Umbilical cord (tissue), 2 donors: ENCODE results near the gene DPEP2NB. TPM values are rescaled to one million over a fixed set of nuclear protein-coding genes. Genes with fewer than 3 reads are reported as not detected.
"Not testable (repeated sequence)": the region's sequence is repeated elsewhere in the genome, so short reads cannot be mapped to it uniquely, and the experiment has no call there.

Experiments
- DNase-seq: peaks from one replicate; pipeline ENCODE4 v3.0.0-alpha.2; 2015; ENCODE audit warnings: low spot score
- total RNA-seq: library from RNA; depleted of rRNA; stranded (reverse); fragments of >200 nt; gene quantifications from one replicate; pipeline ENCODE4 v1.2.3, GENCODE V29; 2014; ENCODE audit warnings: low replicate concordance; ENCODE audit not compliant: insufficient read depth

DPEP2NB gene
- total RNA-seq, 1 donor from 2014 or later, result not detected

DNA sequence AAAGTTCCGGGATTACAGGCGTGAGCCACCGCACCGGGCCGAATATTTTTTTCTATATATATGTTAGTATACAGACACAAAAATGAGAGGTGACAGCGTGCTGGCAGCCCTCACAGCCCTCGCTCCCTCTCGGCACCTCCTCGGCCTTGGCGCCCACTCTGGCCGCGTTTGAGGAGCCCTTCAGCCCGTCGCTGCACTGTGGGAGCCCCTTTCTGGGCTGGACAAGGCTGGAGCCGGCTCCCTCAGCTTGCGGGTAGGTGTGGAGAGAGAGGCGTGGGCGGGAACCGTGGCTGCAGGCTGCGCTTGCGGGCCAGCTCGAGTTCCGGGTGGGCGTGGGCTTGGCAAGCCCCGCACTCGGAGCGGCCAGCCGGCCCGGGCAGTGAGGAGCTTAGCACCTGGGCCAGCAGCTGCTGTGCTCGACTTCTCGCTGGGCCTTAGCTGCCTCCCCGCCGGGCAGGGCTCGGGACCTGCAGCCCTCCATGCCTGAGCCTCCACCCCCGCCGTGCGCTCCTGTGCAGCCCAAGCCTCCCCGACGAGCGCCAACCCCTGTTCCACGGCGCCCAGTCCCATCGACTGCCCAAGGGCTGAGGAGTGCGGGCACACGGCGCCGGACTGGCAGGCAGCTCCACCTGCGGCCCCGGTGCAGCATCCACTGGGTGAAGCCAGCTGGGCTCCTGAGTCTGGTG, 33.6 kb downstream of the DPEP2NB start:
- no peak for DNase-seq

DNA sequence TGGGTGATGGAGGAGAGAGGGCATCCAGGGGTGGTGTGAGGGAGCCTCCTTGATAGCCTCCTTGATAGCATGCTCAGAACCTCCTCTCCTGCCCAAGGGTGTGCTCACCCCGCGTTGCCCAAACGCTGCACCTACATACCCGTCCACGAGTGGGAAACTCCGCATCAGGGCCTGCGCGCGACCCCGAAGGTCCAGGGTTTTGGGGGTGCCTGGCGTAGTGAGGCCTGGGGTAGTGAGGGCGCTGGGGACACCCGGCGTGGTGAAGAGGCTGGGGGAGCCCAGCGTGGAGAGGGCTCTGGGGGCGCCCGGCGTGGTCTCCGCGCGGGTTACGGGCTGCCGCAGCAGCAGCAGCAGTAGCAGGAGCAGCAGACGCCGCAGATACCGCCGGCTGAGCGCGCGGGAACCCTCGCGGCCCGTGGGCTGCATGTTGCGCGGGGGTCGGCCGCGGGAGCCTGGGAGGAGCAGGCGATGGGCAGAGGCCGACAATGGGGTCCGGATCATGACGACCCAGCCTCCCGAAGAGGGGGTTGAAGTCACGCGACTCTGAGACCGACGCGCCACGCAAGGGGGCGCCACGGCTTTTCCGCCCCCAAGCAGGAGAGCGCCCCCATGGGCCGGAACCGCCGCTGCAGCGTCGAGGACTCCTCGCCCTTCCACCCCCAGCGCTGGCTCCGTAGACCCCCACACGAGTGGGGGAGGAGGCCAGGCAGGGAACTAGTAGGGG, 35.6 kb downstream of the DPEP2NB start, which contains the start of gene DPEP3:
TSS of gene DPEP3 (minus strand) at position 545 of the 724 bp plus-strand sequence. CDS start at position 426, 119 bp downstream.
- no peak for DNase-seq

DNA sequence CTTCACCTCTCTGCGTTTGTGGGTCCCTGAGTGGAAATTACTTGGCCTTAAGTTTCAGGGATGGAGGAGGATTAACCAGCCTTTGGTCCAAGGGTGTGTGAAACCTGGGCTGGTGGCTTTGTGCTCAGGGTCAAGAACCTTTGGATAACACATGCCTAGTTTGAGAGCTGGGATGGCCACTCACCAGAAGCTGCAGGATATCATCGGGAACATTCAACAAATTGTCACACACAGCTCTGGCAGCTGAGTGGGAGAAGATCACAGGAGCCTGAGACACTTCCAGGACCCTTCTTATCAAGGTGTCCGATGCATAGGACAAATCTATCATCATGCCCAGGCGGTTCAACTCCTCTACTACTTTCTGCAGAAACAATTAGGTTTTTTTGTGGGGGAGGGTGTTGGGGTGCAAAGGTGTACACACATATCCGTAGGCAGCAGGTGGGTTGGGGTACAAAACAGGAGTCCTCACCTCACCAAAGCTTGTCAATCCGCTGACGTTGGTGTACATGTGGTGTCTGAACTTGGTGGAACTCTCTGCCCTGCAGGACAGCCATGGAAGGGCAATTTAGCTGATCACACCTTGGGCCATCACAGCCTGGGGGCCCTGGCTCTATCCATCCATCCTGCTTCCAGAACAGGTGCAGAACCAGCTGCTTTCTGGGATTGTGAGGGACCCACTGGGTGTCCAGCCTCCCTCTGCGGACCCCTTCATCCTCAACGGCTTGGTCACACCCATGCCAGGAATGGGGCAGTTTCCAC, 38.1 kb downstream of the DPEP2NB start:
- no peak for DNase-seq

DNA sequence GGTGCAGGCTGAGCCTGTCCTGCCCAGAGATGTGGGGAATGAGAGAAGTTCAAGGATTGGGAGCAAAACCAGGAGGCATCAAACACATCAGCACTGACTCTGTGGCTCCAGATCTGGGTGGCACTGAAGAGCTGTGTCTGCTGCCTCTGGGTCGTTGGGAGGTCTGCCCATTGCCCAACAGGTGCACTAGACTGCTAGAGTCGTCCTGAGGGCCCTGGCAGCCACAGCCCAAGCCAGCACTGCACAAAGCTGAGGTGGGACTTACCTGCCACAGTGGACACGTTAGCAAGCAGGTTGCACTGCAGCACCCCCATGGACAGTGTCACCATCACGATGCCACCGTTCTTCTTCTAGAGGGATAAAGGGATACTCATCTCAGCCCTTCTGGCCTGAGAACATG, 38.7 kb downstream of the DPEP2NB start:
- DNase-seq, result no peak

DNA sequence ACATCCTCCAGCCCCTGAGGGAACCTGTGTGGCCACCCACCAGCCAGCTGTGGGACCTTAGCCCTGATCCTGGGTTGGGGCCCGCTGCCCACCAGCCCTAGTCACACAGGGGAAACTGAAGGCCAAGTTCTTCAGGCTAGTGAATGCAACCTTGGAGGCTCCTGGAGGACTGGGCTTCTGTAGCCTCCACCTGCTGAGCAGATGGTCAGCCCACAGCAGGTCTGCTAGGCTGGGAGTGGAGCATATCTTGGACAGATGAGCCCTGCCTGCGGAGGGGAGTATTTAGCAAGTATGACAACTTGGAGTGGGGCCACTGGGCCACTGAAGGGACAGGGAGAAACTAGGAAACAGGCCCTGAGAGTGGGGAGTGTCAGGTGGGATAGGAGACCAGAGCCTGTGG, 39.5 kb downstream of the DPEP2NB start:
- no peak for DNase-seq

DNA sequence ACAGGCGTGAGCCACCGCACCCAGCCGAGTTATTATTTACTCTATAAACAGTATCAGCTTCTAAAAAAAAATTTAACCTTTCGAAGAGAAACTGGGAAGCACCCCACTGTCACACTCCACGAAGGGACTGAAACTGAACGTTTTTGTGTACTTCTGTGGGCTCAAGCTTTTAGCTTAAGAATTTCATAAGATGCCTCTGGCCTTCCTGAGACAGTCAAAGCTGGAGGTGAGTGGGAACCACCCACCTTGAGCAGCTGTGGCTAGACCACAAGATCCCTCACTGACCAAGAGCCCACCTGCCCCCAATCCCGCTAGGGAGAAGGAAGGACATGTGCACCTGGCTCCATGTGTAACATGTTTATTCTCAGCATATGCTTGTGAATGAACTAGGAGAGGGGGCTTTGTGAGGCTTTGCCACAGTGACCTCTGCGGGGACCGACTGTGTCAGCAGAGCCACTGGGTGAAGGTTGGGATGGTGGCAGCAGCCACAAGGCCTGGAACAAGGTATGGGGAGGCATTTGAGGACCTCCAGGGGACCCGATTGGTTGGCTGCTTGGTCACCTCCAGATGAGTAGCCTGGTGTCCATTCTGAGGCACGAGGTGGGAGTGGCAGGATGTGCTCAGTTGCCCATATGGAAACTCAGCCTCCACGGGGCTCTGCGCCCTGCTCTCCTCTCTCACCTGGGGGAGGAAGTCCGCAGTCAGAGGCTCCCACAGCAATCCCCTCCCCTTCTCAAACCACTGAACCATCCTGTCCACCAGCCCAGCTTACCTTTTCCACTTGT, 40.2 kb downstream of the DPEP2NB start:
- DNase-seq, result no peak

DNA sequence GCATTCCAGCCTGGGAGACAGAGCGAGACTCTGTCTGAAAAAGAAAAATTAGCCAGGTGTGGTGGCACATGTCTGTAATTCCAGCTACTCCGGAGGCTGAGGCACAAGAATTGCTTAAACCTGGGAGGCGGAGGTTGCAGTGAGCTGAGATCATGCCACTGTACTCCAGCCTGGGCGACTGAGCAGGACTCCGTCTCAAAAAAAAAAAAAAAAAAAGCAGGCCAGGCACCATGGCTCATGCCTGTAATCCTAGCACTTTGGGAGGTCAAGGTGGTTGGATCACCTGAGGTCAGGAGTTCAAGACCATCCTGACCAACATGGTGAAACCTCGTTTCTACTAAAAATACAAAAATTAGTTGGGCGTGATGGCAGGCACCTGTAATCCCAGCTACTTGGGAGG, 43.4 kb downstream of the DPEP2NB start:
- not testable (repeated sequence) for DNase-seq

DNA sequence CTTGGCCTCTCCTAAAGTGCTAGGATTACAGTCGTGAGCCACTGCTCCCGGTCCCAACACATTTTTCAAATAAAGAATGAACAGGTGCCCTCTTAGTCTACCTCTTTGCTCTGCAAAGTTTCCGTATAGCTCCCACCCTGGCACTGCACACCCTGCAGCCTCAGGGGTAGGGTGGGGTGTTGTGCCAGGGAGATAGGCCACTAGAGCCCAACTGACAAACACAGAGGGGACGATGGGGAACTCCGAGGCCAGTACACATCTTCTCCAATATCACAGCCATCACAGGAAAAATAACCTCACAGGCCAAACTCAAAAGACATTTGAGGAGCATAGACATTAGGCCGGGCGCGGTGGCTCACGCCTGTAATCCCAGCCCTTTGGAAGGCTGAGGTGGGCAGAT, 44.6 kb downstream of the DPEP2NB start:
- no peak for DNase-seq

DNA sequence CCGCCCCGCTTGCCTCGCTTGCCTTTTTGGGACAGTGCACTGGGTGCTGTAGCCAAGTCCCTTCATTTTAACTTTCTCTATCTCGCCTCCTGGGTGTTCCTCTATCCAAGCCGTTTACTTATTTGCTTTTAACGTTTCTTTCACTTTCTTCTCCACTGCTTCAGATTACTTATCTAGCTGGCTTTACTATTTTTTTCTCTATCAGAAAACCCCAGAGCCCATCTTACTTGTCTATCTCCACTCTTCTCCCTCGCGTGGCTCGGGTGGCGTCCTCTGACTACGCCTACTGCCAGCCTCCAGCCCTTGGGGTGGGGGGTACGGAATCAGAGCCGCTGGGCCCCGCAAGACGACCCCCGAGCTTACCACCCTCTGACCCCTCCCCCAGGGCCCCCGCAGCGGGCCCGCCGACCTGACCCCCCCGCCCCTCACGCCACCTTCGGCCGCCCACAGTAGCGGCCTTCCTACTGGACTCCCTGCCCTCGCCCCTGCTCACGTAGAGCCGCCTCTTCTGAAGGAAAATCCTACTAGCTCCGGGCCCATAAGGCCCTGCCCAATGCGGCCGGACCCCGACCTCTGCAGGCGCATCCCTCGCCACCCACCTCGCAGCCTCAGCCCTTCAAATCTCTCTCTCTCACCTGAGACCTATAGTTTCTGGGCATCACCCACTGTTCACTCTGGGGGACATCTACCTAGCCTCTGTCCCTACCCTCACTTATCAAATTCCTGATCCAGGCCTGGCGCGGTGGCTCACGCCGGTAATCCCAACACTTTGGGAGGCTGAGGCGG, 46.3 kb downstream of the DPEP2NB start:
- DNase-seq, result peak; percentile 38

DNA sequence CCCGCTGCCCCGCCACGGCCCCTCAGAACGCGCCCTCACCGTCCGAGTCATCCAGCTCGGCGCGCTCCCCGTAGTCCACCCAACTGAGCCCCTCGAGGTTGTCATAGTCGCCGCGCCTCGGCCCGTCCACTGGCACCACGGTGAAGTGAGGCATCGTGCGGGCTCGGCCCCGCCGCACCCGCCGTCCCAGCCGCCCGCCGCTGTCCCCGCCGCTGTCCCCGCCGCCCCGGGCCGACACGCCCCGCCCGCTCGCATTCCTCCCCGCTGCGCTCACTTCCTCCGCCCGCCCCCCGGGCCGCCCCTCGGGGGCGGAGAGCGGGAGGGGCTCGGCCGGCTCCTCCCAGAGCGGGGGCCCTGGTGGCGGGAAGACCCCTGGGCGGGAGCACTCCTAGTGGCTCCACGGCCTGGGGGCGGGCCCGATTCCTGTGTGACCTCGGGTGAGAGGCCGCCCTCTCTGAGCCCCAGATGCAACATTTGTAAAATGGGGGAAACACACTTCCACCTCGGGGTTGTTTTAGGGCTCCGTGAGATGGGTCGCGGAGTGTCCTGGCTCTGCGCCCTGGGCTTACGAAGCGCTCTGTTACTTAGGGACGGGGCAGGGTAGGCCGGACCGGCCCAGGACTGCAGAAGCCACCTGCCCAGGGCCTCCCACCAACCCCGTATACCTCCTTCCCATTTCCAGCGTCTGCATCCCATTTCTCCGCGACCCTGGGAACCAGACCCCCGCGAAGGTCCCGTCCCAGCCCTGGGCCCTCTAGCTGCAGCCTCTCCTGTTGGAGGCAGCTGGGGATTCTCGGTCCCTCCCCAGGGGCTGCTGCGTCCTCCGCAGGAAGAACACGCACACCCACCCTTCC, 47.1 kb downstream of the DPEP2NB start, which contains the start of gene SLC12A4:
TSS of gene SLC12A4 (minus strand) at position 238 of the 854 bp plus-strand sequence. CDS start at position 154, 84 bp downstream.
- DNase-seq, result peak; percentile 94

DNA sequence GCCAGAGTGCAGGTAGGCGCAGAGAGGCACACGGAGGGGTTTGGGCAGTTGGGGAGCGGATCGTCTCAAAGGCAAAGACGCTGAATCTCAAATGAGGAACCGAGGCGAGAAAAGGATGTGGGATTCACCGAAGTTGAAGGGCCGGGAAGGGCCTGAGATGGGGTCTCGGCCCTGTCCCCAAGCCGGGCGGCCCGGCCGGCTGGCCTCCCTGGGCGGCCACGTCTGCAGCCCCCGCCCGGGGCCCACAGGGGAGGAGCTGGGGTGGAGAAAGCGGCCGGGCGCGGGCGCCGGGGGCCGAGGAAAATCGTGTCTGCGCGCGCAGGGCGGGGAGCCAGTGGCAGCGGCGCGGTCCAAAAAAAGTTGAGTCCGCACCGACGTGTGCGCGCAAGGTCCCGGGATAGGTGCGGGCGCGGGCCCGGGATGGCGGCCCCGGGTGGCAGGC, 47.7 kb downstream of the DPEP2NB start:
- DNase-seq, result peak; percentile 71

DNA sequence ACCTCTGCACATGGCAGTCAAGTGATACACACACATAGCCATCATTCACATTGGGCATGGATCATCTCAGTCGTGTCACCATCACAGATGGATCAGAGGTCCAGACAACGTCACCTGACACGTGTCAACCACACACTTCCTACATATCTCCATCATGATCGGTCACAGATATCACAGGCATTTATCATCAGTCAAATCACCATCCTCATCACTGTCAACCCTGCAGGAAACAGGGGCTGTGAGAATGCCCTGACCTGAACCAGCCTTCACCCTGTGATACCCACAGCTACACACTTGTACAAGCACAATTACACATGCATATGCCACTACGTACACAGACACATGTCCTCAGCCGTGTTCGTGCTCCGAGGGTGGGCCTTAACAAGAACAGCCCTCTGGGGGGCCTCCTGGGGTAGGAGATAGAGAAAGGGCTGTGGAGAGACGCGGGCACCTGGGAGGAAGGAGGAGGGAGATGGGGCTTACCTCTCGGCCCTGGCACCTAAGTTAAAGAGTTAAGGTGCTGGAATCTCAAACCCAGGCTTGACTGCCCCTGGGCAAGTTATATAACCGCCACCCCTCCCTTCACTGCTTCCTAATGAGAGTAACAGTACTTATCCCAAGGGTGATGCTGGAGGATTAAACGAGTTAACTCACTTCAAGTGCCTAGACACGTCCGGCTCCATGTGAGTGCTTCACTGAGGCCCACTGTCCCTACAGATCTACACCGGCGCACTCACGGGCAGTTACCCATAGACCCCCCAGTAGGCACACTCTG, 48.3 kb downstream of the DPEP2NB start:
- peak; percentile 46 for DNase-seq

DNA sequence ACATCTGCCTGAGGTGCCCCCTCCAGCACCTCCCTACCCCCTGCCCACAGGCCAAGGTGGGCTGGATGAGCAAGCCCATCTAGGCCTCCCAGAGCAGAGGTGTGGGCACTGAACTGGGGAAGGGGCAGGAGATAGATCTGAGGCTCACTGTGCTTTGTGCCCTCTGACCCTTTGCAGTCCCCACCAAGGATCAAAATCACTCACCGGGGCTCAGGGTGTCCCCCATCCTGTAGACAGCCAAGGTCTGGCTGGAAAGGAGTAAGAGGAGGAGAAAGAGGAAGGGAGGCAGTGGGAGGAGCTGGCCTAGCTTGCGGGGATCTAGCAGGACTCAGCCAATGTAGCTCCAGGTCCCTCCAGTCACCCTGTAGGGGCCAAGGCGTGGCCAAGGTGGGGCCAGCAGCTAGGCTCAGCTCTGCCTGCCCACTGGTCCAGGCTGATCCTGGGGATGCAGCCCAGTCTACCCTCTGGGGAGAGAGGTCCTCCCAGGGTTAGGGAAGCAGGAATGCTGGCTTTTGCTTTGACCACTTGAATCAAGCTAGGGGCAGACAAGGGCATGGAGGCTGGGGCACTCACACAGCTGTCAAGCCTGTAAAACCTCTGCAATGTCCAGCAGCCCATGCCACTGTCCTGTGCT, 49.0 kb downstream of the DPEP2NB start:
- peak; percentile 50 for DNase-seq

DNA sequence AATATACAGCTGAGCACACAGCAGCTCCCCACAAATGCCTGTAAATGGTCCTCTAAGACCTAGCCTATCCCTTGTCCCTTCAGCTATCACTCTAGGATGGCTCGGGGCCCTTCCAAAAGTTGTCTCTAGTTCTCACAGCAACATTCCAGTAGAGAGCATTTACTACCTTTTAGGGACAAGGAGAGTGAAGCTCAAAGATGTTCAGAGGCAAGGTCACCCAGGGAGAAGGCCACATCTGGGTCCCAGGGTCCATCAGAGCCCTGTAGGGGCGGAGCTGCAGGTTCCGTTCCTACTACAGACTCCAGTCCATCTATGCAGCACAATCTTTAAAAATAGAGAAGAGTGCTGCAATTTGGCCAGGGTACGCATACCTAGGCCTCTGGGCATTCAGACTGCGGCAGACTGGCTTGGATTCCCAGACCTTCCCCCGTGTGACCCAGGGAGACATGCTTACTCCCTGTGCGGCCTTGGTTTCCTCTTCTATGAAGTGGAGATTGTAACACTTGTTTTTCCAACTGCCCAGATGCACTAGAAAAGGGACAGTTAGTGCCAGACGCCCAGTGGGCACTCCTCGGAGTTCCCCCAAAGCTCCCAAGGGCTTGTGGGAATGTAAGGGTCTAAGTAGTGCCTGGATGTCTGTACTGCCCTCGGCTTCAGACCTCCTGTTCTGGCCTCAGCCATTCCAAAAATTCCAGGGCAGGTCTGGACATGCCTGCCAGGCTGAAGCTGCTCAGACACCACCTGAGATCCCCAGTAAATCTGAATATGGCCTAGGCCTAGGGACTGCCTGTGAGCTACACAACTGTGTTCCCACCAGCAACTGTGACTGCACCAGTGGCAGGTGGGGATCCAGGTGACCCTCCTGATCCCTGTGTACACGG, 49.8 kb downstream of the DPEP2NB start:
- DNase-seq, result peak; percentile 44

DNA sequence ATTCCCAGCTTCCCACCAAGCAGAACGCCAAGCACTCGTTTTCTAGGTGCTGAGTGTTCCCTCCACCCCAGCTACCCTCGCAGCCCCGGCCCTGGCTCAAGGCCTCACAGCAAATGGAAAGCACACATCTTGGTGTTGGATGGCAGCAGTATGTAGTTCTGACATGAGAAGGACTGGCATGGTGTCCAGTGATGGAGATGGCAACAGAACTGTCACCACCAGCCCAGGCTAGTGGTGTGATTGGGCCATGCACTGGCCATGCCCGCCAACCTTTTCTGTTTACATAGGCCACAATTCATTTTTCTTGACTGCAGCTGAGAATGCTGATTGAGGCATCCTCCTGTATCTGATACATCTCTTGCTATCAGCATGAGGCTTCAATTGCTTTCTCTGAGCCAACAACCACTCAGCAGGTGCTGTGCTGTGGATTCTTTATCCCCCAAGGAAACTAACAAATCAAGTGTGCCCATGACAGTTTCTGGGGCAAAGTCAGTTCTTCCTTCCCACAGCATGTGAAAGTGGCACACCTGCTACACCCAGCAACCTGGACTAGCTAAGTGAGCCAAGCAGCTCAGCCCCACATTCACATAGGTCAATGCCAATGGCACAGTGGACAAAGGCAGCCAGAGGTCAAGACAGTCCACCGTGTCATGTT, 51.1 kb downstream of the DPEP2NB start:
- DNase-seq, result no peak

DNA sequence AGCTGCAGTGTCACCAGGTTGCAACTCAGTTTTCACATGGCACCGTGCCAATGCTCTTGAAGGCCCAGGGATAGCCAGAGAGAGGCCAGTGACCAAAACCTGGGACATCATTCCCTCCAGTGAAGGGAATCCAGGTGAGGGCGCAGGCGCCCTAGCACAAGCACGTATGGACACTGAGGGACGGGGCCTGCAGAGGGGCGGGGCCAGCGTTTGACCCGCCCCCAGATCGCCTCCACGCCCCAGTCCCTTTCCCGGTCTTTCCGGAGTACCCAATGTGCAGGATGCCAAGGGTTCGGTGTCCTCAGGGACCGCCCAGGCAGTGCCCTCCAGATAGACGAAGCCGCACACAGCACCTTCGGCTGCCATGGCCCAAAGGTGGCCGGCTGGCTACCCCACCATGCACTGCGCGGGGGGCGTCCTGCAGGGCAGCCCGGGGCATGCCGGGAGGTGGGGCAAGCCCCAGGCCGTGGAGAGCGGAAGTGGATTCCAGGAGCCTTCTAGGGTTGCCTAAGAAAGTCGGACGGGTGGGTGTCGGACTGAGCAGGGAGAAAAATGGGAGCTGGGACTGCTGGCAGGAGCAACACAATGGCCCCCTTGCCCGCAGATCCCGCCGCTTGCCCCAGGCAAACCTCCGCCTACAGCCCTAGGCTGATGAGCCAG, 51.9 kb downstream of the DPEP2NB start:
- peak; percentile 24 for DNase-seq
